Ovary (tissue), 3 donors: Measurements from ENCODE around the gene SPRR2A.

Experiments
- POLR2A ChIP-seq: fragments of 450-650 bp; IDR thresholded peaks from one replicate; pipeline ENCODE4 v1.6.1; 2017; ENCODE audit warnings: antibody characterized with exemption, mild to moderate bottlenecking, moderate library complexity
- TF ChIP-seq, protein P1 (sequence below), 3 donors: fragments of 450-650 bp in 2 of 3; fragments of 200-600 bp in 1 of 3; IDR thresholded peaks; one replicate each; pipeline versions ENCODE4 v1.5.1 to v1.8.0; 2016 to 2022; ENCODE audit warnings: antibody characterized with exemption in 3 of 3, mild to moderate bottlenecking in 1 of 3
- donor health status: DM: no; HTN: no; CAD: no.

DNA sequence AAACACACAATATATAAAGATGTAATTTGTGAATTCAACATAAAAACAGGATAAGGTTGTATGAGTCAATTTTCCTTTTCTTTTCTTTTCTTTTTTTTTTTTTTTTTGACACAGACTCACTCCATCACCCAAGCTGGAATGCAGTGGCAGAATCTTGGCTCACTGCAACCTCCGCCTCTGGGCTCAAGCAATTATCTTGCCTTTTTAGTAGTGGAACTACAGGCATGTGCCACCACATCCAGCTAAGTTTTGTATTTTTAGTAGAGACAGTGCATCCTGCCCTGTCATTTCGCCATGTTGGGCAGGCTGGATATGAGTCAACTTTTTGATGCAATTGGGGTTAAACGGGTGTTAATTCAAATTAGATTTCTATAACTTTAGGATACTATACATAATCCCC, 24.4 kb upstream of the SPRR2A start:
- TF ChIP-seq, protein P1, sequence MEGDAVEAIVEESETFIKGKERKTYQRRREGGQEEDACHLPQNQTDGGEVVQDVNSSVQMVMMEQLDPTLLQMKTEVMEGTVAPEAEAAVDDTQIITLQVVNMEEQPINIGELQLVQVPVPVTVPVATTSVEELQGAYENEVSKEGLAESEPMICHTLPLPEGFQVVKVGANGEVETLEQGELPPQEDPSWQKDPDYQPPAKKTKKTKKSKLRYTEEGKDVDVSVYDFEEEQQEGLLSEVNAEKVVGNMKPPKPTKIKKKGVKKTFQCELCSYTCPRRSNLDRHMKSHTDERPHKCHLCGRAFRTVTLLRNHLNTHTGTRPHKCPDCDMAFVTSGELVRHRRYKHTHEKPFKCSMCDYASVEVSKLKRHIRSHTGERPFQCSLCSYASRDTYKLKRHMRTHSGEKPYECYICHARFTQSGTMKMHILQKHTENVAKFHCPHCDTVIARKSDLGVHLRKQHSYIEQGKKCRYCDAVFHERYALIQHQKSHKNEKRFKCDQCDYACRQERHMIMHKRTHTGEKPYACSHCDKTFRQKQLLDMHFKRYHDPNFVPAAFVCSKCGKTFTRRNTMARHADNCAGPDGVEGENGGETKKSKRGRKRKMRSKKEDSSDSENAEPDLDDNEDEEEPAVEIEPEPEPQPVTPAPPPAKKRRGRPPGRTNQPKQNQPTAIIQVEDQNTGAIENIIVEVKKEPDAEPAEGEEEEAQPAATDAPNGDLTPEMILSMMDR (IDR thresholded peaks at IDR 0.05), result no peak
- no peak for TF ChIP-seq POLR2A
